ENCODE data around the gene JUNB.
"Not testable (repeated sequence)": the region's sequence is repeated elsewhere in the genome, so short reads cannot be mapped to it uniquely, and the experiment has no call there.

JUNB gene

GRCh38 chr19:12806242-12807081, 15.2 kb downstream of the JUNB start, which contains the start of gene RNASEH2A:
Gene RNASEH2A (plus strand): TSS chr19:12806584. CDS start chr19:12806674, 90 bp downstream.
- DNase-seq = peak; percentile 80 to 87

DNA sequence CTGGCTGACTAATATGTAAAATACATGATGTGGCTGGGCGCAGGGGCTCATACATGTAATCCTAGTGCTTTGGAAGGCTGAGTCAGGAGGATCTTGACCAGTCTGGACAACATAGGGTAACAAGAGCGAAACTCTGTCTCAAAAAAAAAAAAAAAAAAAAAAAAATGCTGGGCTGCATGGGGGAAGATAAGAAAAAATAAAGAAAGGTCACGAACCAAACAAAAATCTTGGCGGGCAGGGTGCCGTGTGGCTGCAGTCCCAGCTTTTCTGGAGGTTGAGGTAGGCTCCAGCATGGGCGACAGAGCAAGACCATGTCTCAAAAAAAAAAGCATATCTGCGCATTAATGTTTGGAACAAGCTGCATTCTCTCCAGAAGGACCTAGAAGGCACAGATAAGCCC, 23.8 kb downstream of the JUNB start:
- no peak for DNase-seq

DNA sequence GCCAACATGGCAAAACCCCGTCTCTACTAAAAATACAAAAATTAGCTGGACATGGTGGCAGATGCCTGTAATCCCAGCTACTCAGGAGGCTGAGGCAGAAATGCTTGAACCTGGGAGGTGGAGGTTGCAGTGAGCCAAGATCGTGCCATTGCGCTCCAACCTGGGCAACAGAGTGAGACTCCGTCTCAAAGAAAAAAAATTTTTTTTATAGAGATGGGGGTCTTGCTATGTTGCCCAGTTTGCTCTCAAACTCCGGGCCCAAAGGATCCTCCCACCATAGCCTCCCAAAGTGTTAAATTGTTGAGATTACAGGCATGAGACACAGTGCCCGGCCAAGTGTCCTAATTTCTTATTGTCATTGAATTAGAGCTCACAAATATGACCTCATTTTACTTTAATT, 25.9 kb downstream of the JUNB start:
- DNase-seq = not testable (repeated sequence)

DNA sequence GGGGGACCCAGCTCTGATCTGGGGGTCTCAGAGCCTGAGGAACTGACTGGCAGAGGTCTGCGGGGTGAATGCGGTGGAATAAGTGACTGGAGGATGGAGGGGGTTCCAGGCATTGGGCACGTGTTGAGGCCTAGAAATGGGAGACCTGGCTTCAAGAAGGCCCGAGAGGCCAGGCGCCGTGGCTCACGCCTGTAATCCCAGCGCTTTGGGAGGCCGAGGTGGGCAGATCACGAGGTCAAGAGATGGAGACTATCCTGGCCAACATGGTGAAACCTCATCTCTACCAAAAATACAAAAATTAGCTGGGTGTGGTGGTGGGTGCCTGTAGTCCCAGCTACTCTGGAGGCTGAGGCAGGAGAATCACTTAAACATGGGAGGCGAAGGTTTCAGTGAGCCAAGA, 26.5 kb downstream of the JUNB start:
- not testable (repeated sequence) for DNase-seq

GRCh38 chr19:12821761-12822160, 30.5 kb downstream of the JUNB start:
- no peak for DNase-seq

DNA sequence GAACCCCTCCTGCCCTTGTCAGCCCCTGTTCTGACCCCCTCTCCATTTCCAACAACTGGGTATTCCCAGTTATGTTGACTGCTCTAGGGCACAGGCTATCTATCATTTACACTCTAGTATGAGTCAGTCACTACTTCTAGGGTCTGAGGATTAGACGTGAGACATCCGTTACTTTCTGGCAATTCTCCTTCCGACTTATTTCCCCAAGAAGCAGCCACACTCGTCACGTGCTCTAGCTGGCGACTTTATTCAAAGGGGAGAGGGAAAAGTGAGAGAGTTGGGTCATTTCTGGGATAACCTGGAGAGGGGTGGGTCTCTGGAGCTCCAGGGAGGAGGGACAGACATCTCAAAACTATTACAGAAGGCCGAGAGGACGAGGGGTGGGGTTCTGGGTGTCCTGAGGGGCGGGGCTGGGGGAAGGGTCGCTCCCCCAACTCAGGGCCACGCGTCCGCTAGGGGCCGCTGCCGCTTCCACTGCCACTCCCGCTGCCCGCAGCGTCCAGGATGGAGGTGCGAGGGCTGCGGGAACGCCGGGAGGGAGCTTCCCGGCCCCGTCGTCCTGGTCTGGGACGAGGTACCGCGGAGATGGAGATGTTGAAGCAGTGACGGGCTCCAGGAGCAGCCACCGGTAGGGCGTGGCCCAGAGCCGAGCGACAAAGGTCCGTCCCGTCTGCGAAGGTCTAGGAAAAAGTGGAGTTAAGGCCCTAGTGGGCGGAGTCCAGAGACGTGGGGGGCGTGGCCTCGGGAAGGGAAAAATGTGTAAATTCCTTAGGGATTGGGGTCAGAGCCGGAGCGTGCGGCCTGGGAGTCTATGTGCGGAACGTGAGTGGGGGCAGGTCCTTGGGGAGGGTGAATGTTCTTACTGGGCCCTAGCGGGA, 34.2 kb downstream of the JUNB start:
- DNase-seq = peak; percentile 52 to 62

- no peak for DNase-seq
Measured at GRCh38 chr19:12828494-12828893, 37.2 kb downstream of the JUNB start.

GRCh38 chr19:12833418-12833737, 42.1 kb downstream of the JUNB start:
- DNase-seq = no peak

GRCh38 chr19:12833738-12834565, 42.7 kb downstream of the JUNB start:
- DNase-seq = peak; percentile 32 to 49

DNA sequence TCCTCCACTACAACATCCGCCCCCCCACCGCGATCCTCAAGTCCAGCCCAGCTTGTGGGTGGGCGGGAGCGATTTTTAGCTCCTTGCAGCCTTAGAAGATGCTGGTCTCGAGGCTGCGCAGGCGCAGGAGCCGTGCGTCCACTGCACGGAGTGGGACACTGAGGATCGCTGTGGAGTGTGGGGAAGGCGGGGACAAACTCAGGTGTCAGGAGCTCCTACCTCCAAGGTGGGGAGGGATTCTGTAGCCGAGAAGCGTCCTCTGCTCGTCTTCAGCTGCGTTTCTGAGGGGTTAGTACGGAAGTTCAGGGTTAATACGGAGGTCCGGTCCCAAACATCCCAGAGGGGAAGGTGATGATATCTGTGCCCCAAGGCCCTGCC, 43.3 kb downstream of the JUNB start, which contains the start of gene RTBDN:
RTBDN (minus strand) TSS at position 14 of the 378 bp plus-strand sequence. CDS start 4,600 bp downstream, outside the sequence.
- DNase-seq = no peak

- DNase-seq = no peak
Measured at GRCh38 chr19:12834976-12835757, 43.9 kb downstream of the JUNB start.

DNA sequence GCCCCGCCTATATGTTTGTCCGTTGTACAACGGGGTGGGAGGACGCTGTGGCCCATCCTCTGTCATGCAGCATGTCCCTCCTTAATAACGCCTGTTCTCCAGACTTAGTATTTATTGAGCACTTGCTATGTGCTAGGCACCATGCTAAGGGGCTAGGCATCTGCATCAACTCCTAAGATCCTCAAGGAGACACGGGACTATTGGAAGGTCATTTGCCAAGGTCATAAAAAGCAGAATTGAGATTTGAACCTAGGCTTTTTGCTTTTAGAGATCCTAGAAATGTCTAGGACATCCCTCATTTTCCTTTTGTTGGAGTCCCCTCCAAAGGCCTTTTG, 45.2 kb downstream of the JUNB start:
- DNase-seq = no peak

DNA sequence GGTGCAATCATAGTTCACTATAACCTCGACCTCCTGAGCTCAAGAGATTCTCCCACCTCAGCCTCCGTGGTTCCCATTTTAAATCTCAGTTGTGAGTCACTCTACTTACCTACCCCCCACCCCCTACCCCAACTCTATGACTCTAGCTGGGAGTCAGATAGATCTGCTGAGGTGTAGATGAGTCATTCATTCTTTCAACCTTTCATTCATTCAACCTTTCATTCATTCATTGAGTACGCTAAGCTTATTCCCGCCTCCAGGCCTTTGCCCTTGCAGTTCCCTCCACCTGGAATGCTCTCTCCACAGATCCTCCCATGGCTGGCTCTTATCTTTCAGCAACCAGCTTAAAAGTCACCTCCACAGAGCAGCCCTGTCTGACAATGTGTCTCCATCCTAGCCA, 45.9 kb downstream of the JUNB start:
- no peak for DNase-seq

GRCh38 chr19:12838182-12838885, 47.0 kb downstream of the JUNB start, which contains the start of gene MAST1:
Gene MAST1 (plus strand): TSS chr19:12838515. CDS start chr19:12838573, 58 bp downstream.
- DNase-seq = peak in 1 of 2 experiments; percentile 61

DNA sequence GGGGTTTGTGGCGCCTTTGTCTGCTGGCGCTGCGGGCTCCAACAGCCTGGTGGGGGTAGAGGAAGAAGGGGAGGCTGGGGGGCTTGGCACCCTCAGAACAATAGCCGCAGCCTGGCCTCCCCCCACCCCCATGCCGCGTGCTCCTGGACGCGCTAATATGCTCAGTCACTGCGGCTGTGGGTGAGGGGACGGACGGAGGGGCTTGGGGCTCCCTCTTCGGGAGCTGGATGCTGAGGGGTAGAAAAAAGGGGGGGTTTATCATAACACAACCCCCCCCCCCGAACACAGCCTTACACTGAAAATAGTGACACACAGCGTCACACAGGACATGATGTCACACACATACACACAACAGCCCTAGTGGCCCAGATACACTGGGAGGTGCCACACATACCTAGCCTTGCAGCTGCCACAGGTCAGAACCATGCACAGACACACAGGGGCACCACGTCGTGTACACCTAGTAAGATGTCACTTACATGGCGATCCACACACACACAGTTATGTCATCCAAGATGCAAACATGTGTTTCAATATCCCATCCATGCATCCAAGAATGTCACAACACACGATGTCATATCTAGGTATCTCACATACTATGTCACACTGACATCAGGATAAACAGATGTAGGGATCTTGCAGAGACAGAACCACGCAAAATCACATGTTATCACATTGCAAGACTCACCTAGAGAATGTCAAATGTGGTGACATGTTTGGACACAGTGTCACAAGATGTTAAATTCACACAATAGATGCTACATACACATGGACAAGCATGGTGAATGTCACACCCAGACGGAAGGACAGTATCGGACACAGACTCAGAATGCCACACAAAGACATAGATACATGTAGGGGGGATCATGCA, 47.8 kb downstream of the JUNB start:
- no peak for DNase-seq

- DNase-seq = no peak
Measured at GRCh38 chr19:12840091-12841079, 49.1 kb downstream of the JUNB start.

- DNase-seq = no peak
Measured at GRCh38 chr19:12841094-12841493, 49.8 kb downstream of the JUNB start.

DNA sequence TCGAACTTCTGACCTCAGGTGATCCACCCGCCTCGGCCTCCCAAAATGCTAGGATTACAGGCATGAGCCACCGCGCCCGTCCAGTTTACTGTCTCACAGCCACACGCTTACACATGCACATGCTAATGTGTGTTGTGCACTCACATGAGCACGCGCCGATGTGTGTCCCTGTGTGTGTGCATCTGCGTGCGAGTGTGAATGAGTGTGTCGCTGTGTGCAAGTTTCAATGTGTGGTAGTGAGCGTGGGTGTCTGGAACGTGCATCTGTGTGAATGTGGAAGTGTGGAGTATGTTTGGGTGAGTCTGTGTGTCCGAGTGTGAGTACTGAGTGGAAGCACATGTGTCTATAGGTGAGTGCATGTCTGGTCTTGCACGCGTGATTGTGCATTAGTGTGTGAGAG, 51.2 kb downstream of the JUNB start:
- DNase-seq = no peak
